Kidney (tissue), 14 donors: ENCODE data around the gene ADAMTS15. TPM values are rescaled to one million over a fixed set of nuclear protein-coding genes. Genes with fewer than 3 reads are reported as not detected.

Experiments
- DNase-seq, 5 donors: peaks; one replicate each; pipeline ENCODE4 v3.0.0-alpha.2; 2013 to 2020
- FAIRE-seq: peaks from 2 replicates; lab custom pipeline; 2012; peaks lifted over from hg19 to GRCh38; lab: Jason Lieb, UNC
- H3K27ac ChIP-seq, 2 donors: one replicate each; pipeline ENCODE4 v1.7.0; 2013; ENCODE audit warnings: low read depth in 2 of 2, low read length in 2 of 2, inconsistent platforms in 1 of 2
- H3K27me3 ChIP-seq: one replicate; pipeline ENCODE4 v1.7.1; 2013; ENCODE audit warnings: low read length, inconsistent platforms; ENCODE audit not compliant: control insufficient read depth, insufficient read depth
- H3K36me3 ChIP-seq, 3 donors: one replicate each; pipeline versions ENCODE4 v1.7.0 to v1.7.1; 2013; ENCODE audit warnings: low read length in 3 of 3, control low read depth in 1 of 3, inconsistent platforms in 1 of 3; ENCODE audit not compliant: insufficient read depth in 3 of 3, control insufficient read depth in 2 of 3
- H3K4me1 ChIP-seq, 3 donors: one replicate each; pipeline versions ENCODE4 v1.7.0 to v1.7.1; 2013; ENCODE audit warnings: low read length in 3 of 3, inconsistent platforms in 1 of 3, low read depth in 1 of 3; ENCODE audit not compliant: control insufficient read depth in 2 of 3, insufficient read depth in 2 of 3
- H3K4me3 ChIP-seq, 3 donors: one replicate each; pipeline versions ENCODE4 v1.7.0 to v1.8.1; 2013; ENCODE audit warnings: low read length in 3 of 3, control low read depth in 1 of 3, inconsistent platforms in 1 of 3
- H3K9ac ChIP-seq, 3 donors: one replicate each; pipeline versions ENCODE4 v1.7.0 to v1.7.1; 2013; ENCODE audit warnings: low read length in 3 of 3, control low read depth in 1 of 3, inconsistent platforms in 1 of 3
- H3K9me3 ChIP-seq, 3 donors: one replicate each; pipeline versions ENCODE4 v1.7.0 to v1.7.1; 2013; ENCODE audit warnings: low read length in 3 of 3, control low read depth in 1 of 3, inconsistent platforms in 1 of 3; ENCODE audit not compliant: control insufficient read depth in 2 of 3, insufficient read depth in 1 of 3
- CTCF ChIP-seq: IDR thresholded peaks from 3 replicates; pipeline ENCODE4 v1.5.1; 2012; ENCODE audit warnings: mild to moderate bottlenecking, moderate library complexity, borderline replicate concordance; ENCODE audit not compliant: insufficient read depth; ENCODE audit errors: extremely low read depth
- intact Hi-C: fragments of 100-400 bp; cut with DNase I; formaldehyde crosslinking; loops from one replicate; pipeline ENCODE4 v1.11.1; 2022
- polyA plus RNA-seq: library from polyadenylated mRNA; stranded (reverse); fragments of 350-450 nt; fragmentation: Illumina TruSeq; extraction: RNeasy Lipid Tissue Mini Kit (QIAGEN cat#74804); gene quantifications from one replicate; pipeline ENCODE4 v1.2.3, GENCODE V29; 2014; ENCODE audit warnings: low read depth, low replicate concordance; ENCODE audit not compliant: insufficient read depth
- total RNA-seq: library from RNA; stranded (reverse); fragmentation: NEBNext Ultra II Directional; extraction: Animal tissue kit (Norgen Biotek cat#: 25700); gene quantifications from one replicate; pipeline ENCODE4 v1.2.1, GENCODE V29; 2021
- donor health status: control.
- donor health status: control.
- donor health status: control.
- donor health status: control.
- donor health status: control.
- donor health status: DM: yes; HTN: yes; CAD: no.
- donor health status: Normal renal cell carcinoma (clear cell type).

The ADAMTS15 gene
- total and polyA plus RNA-seq, 2 donors from 2014 or later, result 3.6 to 6.2 TPM

- Histone ChIP-seq H3K4me1 (peaks cover 0 to 8% (median 0%) of the 10 kb centered on the region in 3 donors), H3K9ac (no peak overlapping the region), H3K9me3 (no peaks in the 10 kb centered on the region), H3K27ac (no peak overlapping the region), H3K27me3 (peaks cover 23% of the 10 kb centered on the region), H3K4me3 (no peak overlapping the region), H3K36me3 (no peaks in the 10 kb centered on the region)
- TF ChIP-seq CTCF, result no peak
- intact Hi-C loops, result no loop called here
- DNase-seq (peak in 1 of 5 donors; percentile 32), FAIRE-seq (no peak)
Measured at GRCh38 chr11:130426223-130426836, 22.1 kb upstream of the ADAMTS15 start.

GRCh38 chr11:130426837-130427341 lies 21.6 kb upstream of the ADAMTS15 start:
- no peak for TF ChIP-seq CTCF
- Histone ChIP-seq H3K4me3 (no peak overlapping the region), H3K27me3 (peaks cover 23% of the 10 kb centered on the region), H3K9ac (no peak overlapping the region), H3K36me3 (no peaks in the 10 kb centered on the region), H3K4me1 (peaks cover 0 to 8% (median 0%) of the 10 kb centered on the region in 3 donors), H3K27ac (no peak overlapping the region), H3K9me3 (no peaks in the 10 kb centered on the region)
- FAIRE-seq (no peak), DNase-seq (no peak)
- intact Hi-C loops, result no loop called here

- Histone ChIP-seq H3K4me1 (peaks cover 0 to 8% (median 0%) of the 10 kb centered on the region in 3 donors), H3K4me3 (peak overlapping the region in 1 of 3 donors; percentile 29), H3K36me3 (no peaks in the 10 kb centered on the region), H3K9me3 (no peaks in the 10 kb centered on the region), H3K9ac (no peak overlapping the region), H3K27ac (no peak overlapping the region), H3K27me3 (peaks cover 23% of the 10 kb centered on the region)
- DNase-seq (peak in 4 of 5 donors; percentile 61 to 76 (median 68)), FAIRE-seq (no peak)
- intact Hi-C loops, result no loop called here
- peak; percentile 15 for TF ChIP-seq CTCF
Measured at GRCh38 chr11:130427581-130428315, 20.7 kb upstream of the ADAMTS15 start.
